ENCODE data around the gene RGS17. TPM values are rescaled to one million over a fixed set of nuclear protein-coding genes. Genes with fewer than 3 reads are reported as not detected.

RGS17 gene
- total RNA-seq, 1 donor from 2014 or later = 2.8 TPM

- DNase-seq (ENCODE audit: low read depth in 2 of 2) = no peak
Measured at GRCh38 chr6:153084393-153084792, 46.7 kb downstream of the RGS17 start.

- no peak for DNase-seq (ENCODE audit: low read depth in 2 of 2)
Measured at GRCh38 chr6:153083869-153084268, 47.2 kb downstream of the RGS17 start.

- DNase-seq (ENCODE audit: low read depth in 2 of 2) = no peak
Measured at GRCh38 chr6:153081914-153082313, 49.2 kb downstream of the RGS17 start.

DNA sequence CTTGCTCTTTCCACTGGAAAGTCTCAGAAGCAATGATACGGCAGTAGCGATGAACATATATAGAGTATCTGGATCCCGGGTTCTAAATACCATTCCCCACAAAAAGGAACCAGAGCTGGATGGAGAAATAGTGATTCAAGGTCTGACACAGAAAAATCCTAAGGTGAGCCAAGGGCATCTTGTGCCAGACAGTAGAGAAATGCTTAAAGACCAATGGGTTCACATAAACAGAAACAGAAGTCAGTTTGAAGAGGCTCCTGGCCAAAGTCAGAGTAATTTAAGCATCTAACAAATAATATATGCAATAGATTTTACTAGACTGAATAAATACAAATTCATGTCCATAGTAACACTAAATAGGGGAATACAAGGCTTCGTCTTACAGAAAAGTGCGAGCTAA, 54.7 kb downstream of the RGS17 start:
- DNase-seq (ENCODE audit: low read depth in 2 of 2) = no peak

DNA sequence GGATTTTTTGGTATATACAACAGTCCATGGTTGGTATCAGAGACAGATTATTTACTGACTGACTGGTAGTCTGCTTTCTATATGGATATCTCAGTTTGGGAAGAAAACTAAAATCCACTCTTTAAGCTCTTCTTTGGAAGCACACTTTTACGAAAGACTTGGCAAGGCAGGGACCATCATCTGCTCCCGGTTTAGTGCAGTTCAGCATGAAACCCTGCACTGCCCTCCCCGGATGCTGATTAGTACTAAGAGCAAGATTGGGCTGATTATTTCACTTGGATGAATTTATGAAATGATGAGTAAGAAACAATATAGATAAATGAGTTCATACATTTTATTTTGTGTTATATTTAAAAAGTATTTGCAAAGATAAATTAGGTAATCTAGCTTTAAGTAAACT, 56.3 kb downstream of the RGS17 start:
- DNase-seq (ENCODE audit: low read depth in 2 of 2) = no peak

DNA sequence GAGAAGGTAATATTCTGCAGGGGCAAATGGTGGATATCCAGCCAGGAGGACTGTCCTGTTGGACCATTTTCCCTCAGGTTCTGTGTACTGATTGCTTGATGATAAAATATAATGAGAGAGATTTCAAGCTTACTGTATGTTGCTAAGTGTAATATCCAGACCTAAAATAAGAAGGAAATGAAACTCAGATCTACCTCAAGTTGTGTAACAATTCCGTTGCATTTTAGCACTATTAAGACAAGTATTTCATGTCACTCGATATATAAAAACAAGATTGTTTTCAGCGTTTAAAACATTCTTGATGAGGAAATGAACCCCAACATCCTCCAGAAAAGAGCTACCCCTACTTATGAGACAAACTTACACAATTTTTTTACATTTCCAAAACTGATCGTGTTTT, 57.2 kb downstream of the RGS17 start:
- no peak for DNase-seq (ENCODE audit: low read depth in 2 of 2)

DNA sequence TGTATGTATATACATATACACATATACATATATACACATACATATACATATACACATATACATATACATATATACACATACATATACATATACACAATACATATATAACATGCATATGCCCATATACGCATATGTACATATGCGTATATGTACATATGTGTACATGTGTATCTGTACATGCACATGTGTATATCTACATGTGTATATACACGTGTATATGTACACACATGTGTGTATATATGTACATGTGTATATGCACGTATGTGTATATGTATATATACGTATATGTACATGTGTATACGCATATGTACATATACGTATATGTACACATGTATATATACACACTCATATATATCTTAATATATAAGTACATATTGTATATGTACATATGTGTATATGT, 60.3 kb downstream of the RGS17 start:
- no peak for DNase-seq (ENCODE audit: low read depth in 2 of 2)

DNA sequence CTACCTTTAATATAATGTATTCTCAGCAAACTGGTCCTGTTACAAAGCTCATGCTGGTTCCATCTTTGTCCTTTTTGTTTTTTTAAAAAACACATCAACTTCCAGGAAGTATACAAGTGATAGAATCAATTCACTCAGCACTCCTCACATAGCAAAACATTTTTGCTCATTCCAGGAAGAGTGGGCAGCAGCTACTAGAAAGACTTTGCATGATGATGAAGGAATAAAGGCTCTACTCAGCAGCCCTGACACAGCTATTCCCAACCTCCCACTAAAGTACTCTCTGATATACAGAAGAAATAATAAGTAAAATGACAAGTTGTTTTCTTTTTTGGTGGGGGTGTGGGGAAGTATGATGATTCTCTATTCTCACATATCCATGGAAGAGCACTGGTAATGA, 61.2 kb downstream of the RGS17 start:
- no peak for DNase-seq (ENCODE audit: low read depth in 2 of 2)

- DNase-seq (ENCODE audit: low read depth in 2 of 2) = no peak
Measured at GRCh38 chr6:153065222-153065621, 65.9 kb downstream of the RGS17 start.

DNA sequence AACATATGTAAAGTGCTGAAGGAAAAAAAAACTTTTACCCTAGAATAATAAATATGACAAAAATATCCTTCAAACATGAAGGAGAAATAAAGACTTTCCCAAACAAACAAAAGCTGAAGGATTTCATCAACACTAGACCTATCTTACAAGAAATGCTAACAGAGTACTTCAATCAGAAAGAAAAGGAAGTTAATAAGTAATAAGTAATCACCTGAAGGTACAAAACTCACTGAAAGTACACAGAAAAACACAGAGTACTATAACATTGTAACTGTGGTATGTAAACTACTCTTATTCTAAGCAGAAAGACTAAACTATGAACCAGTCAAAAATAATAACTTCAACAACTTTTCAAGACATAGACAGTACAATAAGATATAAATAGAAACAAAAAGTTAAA, 67.1 kb downstream of the RGS17 start:
- no peak for DNase-seq (ENCODE audit: low read depth in 2 of 2)

DNA sequence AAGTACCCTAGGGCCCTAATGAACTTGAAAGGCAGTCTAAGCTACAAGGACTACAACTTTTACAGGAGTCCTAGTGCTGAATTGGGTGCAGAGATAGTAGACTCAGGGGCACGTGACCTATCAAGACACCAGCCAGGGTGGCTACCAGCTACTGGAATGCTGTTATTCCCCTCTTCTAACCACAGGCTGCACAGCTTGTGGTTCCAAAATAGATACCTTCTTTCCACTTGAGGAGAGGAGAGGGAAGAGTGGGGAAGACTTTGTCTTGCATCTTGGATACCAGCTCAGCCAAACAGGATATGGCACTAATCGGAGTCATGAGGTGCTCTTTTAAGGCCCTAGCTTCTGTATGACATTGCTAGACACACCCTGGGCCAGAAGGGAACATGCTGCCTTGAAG, 68.6 kb downstream of the RGS17 start:
- DNase-seq (ENCODE audit: low read depth in 2 of 2) = no peak

- DNase-seq (ENCODE audit: low read depth in 2 of 2) = peak in 1 of 2 donors; percentile 14
Measured at GRCh38 chr6:153059757-153060156, 71.3 kb downstream of the RGS17 start.

DNA sequence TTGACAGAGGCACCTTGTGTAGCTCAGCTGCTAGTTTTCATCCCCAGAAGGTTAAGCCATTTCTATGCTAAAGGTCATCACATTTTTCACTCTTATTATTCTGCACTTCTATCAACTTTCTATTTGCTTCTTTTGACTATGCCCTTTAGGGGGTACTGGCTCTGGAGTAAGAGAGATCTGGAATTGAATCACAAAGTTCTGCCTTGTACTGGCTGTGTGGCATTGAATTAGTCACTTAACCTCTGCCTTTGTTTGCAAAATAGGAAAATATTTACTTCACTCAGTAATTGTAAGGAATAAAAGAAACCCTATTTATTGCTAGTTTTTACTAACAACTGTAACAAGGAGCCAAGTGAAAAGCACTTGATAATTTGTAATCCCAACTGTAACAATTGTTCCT, 71.8 kb downstream of the RGS17 start:
- peak in 1 of 2 donors; percentile 9 for DNase-seq (ENCODE audit: low read depth in 2 of 2)

- DNase-seq (ENCODE audit: low read depth in 2 of 2) = peak in 1 of 2 donors; percentile 12
Measured at GRCh38 chr6:153058909-153059308, 72.2 kb downstream of the RGS17 start.

GRCh38 chr6:153058291-153058690, 72.8 kb downstream of the RGS17 start:
- peak; percentile 24 to 80 for DNase-seq (ENCODE audit: low read depth in 2 of 2)

GRCh38 chr6:153056308-153056707, 74.8 kb downstream of the RGS17 start:
- DNase-seq (ENCODE audit: low read depth in 2 of 2) = no peak

DNA sequence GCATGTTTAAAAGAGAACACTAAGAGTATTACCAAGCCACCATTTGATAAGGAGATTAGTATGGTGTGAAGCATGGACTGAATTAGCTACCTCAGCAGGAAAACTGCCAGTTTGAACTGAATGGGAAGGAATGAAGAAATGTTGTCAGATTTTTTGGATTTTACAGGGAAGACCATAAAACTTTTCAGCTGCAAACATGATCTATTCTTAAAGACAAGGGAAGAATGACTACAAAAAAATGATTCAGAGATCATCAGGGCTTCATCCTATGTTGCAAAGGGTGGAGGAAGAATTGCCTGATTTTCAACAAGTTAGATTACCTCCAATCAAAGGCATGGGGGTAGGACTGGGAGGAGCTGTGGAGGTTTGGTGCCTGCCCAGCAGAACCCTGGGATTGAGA, 79.3 kb downstream of the RGS17 start:
- DNase-seq (ENCODE audit: low read depth in 2 of 2) = no peak

DNA sequence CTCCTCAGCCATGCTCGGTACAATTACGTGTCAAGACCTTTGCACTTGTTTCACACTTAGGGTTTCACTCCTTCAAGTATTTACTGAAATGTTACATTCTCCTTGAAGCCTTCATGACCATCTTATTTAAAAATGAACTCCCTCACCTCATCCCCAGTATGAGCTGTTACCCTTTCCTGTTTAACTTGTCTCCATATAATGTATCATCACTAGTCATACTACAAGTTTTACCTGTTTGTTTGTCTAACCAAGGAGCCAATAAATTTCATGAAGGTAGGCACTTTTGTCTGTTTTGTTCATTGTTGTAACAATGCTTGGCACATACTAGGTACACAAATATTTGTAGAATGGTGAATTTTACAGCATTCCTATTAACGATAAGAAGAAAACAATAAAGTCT, 82.5 kb downstream of the RGS17 start:
- no peak for DNase-seq (ENCODE audit: low read depth in 2 of 2)

- DNase-seq (ENCODE audit: low read depth in 2 of 2) = no peak
Measured at GRCh38 chr6:153047386-153047785, 83.7 kb downstream of the RGS17 start.

DNA sequence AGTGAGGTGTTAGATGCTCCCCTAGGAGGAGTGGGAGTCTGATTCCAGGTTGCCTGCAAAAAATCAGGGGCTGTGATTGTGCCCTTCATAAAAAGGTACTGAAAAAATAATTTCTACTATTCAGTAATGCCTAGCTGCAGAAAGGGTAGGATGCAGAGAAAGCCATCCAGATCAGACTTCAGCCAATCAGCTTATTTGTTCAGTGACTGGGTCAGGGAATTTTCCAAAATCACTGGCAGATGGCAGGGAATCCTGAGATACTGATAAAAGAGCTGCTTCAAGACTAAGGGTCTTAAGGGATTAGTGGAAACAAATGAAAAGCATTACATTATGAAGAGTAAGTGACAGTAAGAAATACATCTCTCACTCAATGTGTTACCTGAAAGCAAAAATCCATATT, 85.8 kb downstream of the RGS17 start:
- DNase-seq (ENCODE audit: low read depth in 2 of 2) = no peak

GRCh38 chr6:153044295-153044694, 86.8 kb downstream of the RGS17 start:
- DNase-seq (ENCODE audit: low read depth in 2 of 2) = peak; percentile 8 to 68

- DNase-seq (ENCODE audit: low read depth in 2 of 2) = no peak
Measured at GRCh38 chr6:153043719-153044118, 87.4 kb downstream of the RGS17 start.

GRCh38 chr6:153038378-153039057, 92.6 kb downstream of the RGS17 start:
- peak in 1 of 2 donors; percentile 84 for DNase-seq (ENCODE audit: low read depth in 2 of 2)

DNA sequence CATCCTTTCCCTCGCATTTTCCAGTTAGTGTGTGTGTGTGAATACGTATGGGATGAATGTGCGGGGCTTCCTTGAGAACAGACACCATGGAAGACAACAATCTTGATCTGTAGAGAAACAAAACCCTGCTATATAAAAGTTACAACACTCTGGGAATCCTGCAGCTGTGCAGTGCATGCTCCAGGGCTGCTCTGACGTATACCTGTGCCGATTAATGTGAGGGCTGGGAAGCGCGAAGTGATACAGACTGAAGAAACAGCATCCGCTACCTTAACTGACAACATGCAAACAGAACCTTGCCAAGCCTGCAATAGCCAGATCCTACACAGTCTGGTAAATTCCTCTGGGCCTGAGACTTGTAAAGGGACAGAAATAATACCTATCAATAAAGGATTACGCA, 96.9 kb downstream of the RGS17 start:
- no peak for DNase-seq (ENCODE audit: low read depth in 2 of 2)

All from lung microvascular endothelial cell (primary cell).